SK-N-SH (cell line): ENCODE data around the gene SLC37A1. TPM values are rescaled to one million over a fixed set of nuclear protein-coding genes. Genes with fewer than 3 reads are reported as not detected.

Experiments
- CTCF ChIA-PET: fragments of 300-600, 350-600 bp; formaldehyde crosslinking; extraction: SDS; loops from one replicate; lab custom pipeline; 2021; lab: Yijun Ruan, JAX
- POLR2A ChIA-PET: fragments of 350-600 bp; sonication (Branson Sonifier 250); formaldehyde crosslinking; extraction: SDS; loops from one replicate; lab custom pipeline; 2020; ENCODE audit warnings: antibody characterized with exemption, inconsistent platforms; lab: Yijun Ruan, JAX
- DNase-seq: peaks from one replicate; pipeline ENCODE4 v3.0.0; 2012
- H2AFZ ChIP-seq: fragments of 200-600 bp; sonication (generic); 2 replicates; pipeline ENCODE4 v1.8.1; 2016; ENCODE audit warnings: antibody characterized with exemption, mild to moderate bottlenecking, low read depth
- H3F3A ChIP-seq: fragments of 200-600 bp; sonication (generic); replicated peaks from 2 replicates; pipeline ENCODE3; 2016; ENCODE audit warnings: antibody characterized with exemption, mild to moderate bottlenecking; ENCODE audit not compliant: insufficient read depth
- H3K27ac ChIP-seq, 2 experiments: fragments of 200-500 bp in 1 of 2; fragments of 200-600 bp in 1 of 2; sonication (Bioruptor generic) in 1 of 2; sonication (generic), shearing (Covaris generic) in 1 of 2; 2 replicates each; pipeline versions ENCODE4 v1.5.1 to v1.6.1; 2014 to 2016; ENCODE audit warnings: low read depth in 2 of 2, inconsistent platforms in 1 of 2, low read length in 1 of 2, mild to moderate bottlenecking in 1 of 2, mixed read lengths in 1 of 2
- H3K27me3 ChIP-seq: fragments of 200-600 bp; sonication (generic), shearing (Covaris generic); 2 replicates; pipeline ENCODE4 v1.6.1; 2016; ENCODE audit warnings: mixed run types; ENCODE audit not compliant: insufficient read depth
- H3K36me3 ChIP-seq, 2 experiments: fragments of 200-500 bp in 1 of 2; fragments of 200-600 bp in 1 of 2; sonication (Bioruptor generic) in 1 of 2; sonication (generic) in 1 of 2; replicated peaks in 1 of 2; 2 replicates each; pipeline versions ENCODE3 to v1.5.1; 2014 to 2016; ENCODE audit warnings: low read length in 1 of 2, mild to moderate bottlenecking in 1 of 2; ENCODE audit not compliant: insufficient read depth in 2 of 2, control insufficient read depth in 1 of 2
- H3K4me1 ChIP-seq, 2 experiments: fragments of 200-500 bp in 1 of 2; fragments of 200-600 bp in 1 of 2; sonication (Bioruptor generic) in 1 of 2; sonication (generic), shearing (Covaris generic) in 1 of 2; 2 replicates each; pipeline versions ENCODE4 v1.5.1 to v1.6.1; 2014 to 2016; ENCODE audit warnings: low read depth in 1 of 2, low read length in 1 of 2, mixed run types in 1 of 2; ENCODE audit not compliant: insufficient read depth in 2 of 2, control insufficient read depth in 1 of 2
- H3K4me2 ChIP-seq: fragments of 200-600 bp; sonication (generic), shearing (Covaris generic); 2 replicates; pipeline ENCODE4 v1.6.1; 2017; ENCODE audit warnings: mixed run types
- H3K4me3 ChIP-seq, 2 experiments: fragments of 200-500 bp in 1 of 2; fragments of 200-600 bp in 1 of 2; sonication (Bioruptor generic) in 1 of 2; sonication (generic), shearing (Covaris generic) in 1 of 2; 2 replicates each; pipeline versions ENCODE4 v1.5.1 to v1.8.1; 2014 to 2016; ENCODE audit warnings: low read depth in 2 of 2, inconsistent platforms in 1 of 2, low read length in 1 of 2, mild to moderate bottlenecking in 1 of 2, mixed read lengths in 1 of 2, moderate library complexity in 1 of 2
- H3K79me2 ChIP-seq: fragments of 200-600 bp; sonication (generic); 2 replicates; pipeline ENCODE4 v1.8.1; 2017; ENCODE audit warnings: mild to moderate bottlenecking; ENCODE audit not compliant: insufficient read depth
- H3K9ac ChIP-seq: fragments of 200-600 bp; sonication (generic); 2 replicates; pipeline ENCODE4 v1.6.1; 2017; ENCODE audit warnings: mixed run types
- H3K9me2 ChIP-seq: fragments of 200-600 bp; sonication (generic); 2 replicates; pipeline ENCODE4 v1.6.1; 2017; ENCODE audit warnings: mixed run types
- H3K9me3 ChIP-seq: fragments of 200-600 bp; sonication (generic); 2 replicates; pipeline ENCODE4 v1.6.1; 2017; ENCODE audit warnings: mixed run types, mild to moderate bottlenecking, moderate library complexity
- H4K20me1 ChIP-seq: fragments of 200-600 bp; sonication (generic); 2 replicates; pipeline ENCODE4 v1.6.1; 2017; ENCODE audit warnings: mild to moderate bottlenecking, mixed run types; ENCODE audit not compliant: insufficient read depth
- FOSL2 ChIP-seq: IDR thresholded peaks from 2 replicates; pipeline ENCODE4 v1.4.0; 2012; ENCODE audit warnings: low read depth, mild to moderate bottlenecking, moderate library complexity, borderline replicate concordance
- FOXJ3 ChIP-seq: sonication (generic); formaldehyde crosslinking; IDR thresholded peaks from 2 replicates; pipeline ENCODE4 v1.5.1; 2020; ENCODE audit warnings: mild to moderate bottlenecking, missing genetic modification reagents
- FOXM1 ChIP-seq: IDR thresholded peaks from 2 replicates; pipeline ENCODE4 v1.4.0; 2012; ENCODE audit warnings: low read depth, mild to moderate bottlenecking
- GABPA ChIP-seq: IDR thresholded peaks from 2 replicates; pipeline ENCODE4 v1.4.0; 2012; ENCODE audit warnings: low read depth, mild to moderate bottlenecking
- MAX ChIP-seq: IDR thresholded peaks from 2 replicates; pipeline ENCODE4 v1.4.0; 2012; ENCODE audit warnings: low read depth
- MXI1 ChIP-seq: IDR thresholded peaks from 2 replicates; pipeline ENCODE4 v1.6.1; 2012; ENCODE audit warnings: mild to moderate bottlenecking, low read depth, low read length, improper control_type of control experiment
- NRF1 ChIP-seq: IDR thresholded peaks from 2 replicates; pipeline ENCODE4 v1.6.1; 2012; ENCODE audit warnings: low read depth, mild to moderate bottlenecking, low read length
- POLR2AphosphoS5 ChIP-seq: IDR thresholded peaks from 2 replicates; pipeline ENCODE4 v1.6.1; 2012; ENCODE audit warnings: low read depth, low read length
- RAD21 ChIP-seq: IDR thresholded peaks from 2 replicates; pipeline ENCODE4 v1.6.1; 2012; ENCODE audit warnings: mild to moderate bottlenecking, low read length
- RCOR1 ChIP-seq: fragments of 150-350 bp; IDR thresholded peaks from 2 replicates; pipeline ENCODE4 v1.6.1; 2017; ENCODE audit warnings: antibody characterized with exemption, low read length
- RFX5 ChIP-seq: IDR thresholded peaks from 2 replicates; pipeline ENCODE4 v1.6.1; 2012; ENCODE audit warnings: mild to moderate bottlenecking, improper control_type of control experiment, low read length
- SIN3A ChIP-seq: IDR thresholded peaks from 2 replicates; pipeline ENCODE4 v1.6.1; 2012; ENCODE audit warnings: low read depth, mild to moderate bottlenecking, low read length, moderate library complexity, borderline replicate concordance
- SMC3 ChIP-seq: IDR thresholded peaks from 2 replicates; pipeline ENCODE4 v1.6.1; 2012; ENCODE audit warnings: low read depth, low read length, improper control_type of control experiment
- TCF12 ChIP-seq: IDR thresholded peaks from 2 replicates; pipeline ENCODE4 v1.4.0; 2012
- TEAD4 ChIP-seq: IDR thresholded peaks from 2 replicates; pipeline ENCODE4 v1.4.0; 2012; ENCODE audit warnings: mild to moderate bottlenecking, borderline replicate concordance; ENCODE audit not compliant: insufficient read depth
- USF1 ChIP-seq: IDR thresholded peaks from 2 replicates; pipeline ENCODE4 v1.4.0; 2012; ENCODE audit warnings: low read depth, borderline replicate concordance
- USF2 ChIP-seq: fragments of 150-350 bp; IDR thresholded peaks from 2 replicates; pipeline ENCODE4 v1.6.1; 2017; ENCODE audit warnings: antibody characterized with exemption, low read length, low read depth, borderline replicate concordance
- WGBS: methylation state at CpG from one replicate; pipeline ENCODE4 v1.1.6; 2017; ENCODE audit warnings: low lambda C conversion rate; 5-methylcytosine and 5-hydroxymethylcytosine counted together
- polyA plus RNA-seq, 3 experiments: library from polyadenylated mRNA; depleted of rRNA; stranded (reverse); fragments of >200 nt; gene quantifications; 2 replicates each; pipeline ENCODE4 v1.2.3, GENCODE V29; 2012
- TF ChIP-seq, protein P1 (sequence below): IDR thresholded peaks from 2 replicates; pipeline ENCODE4 v1.4.0; 2012; ENCODE audit warnings: low read depth, borderline replicate concordance
- TF ChIP-seq, protein P2 (sequence below): fragments of 150-350 bp; IDR thresholded peaks from 2 replicates; pipeline ENCODE4 v1.6.1; 2016; ENCODE audit warnings: mild to moderate bottlenecking, low read depth, low read length
- TF ChIP-seq, protein P3 (sequence below): fragments of 200-600 bp; sonication (generic); IDR thresholded peaks from 2 replicates; pipeline ENCODE4 v1.6.1; 2017; ENCODE audit warnings: antibody characterized with exemption, mild to moderate bottlenecking, moderate library complexity

Gene SLC37A1
- polyA plus RNA-seq, 1 of the 3 experiments (the other 2 are of a cell fraction): 2.8 TPM

- TF ChIP-seq MAX: no peak
- TF ChIP-seq, protein P1, sequence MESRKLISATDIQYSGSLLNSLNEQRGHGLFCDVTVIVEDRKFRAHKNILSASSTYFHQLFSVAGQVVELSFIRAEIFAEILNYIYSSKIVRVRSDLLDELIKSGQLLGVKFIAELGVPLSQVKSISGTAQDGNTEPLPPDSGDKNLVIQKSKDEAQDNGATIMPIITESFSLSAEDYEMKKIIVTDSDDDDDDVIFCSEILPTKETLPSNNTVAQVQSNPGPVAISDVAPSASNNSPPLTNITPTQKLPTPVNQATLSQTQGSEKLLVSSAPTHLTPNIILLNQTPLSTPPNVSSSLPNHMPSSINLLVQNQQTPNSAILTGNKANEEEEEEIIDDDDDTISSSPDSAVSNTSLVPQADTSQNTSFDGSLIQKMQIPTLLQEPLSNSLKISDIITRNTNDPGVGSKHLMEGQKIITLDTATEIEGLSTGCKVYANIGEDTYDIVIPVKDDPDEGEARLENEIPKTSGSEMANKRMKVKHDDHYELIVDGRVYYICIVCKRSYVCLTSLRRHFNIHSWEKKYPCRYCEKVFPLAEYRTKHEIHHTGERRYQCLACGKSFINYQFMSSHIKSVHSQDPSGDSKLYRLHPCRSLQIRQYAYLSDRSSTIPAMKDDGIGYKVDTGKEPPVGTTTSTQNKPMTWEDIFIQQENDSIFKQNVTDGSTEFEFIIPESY: no peak
Observed at GRCh38 chr21:42558368-42558767, 44.7 kb downstream of the SLC37A1 start (continued).

- H2AFZ ChIP-seq: no peak overlapping the region
- H3K9me2 ChIP-seq: no peaks in the 10 kb centered on the region
- no peaks in the 10 kb centered on the region for H4K20me1 ChIP-seq
- no peaks in the 10 kb centered on the region for H3K9me3 ChIP-seq
- no peak for DNase-seq
- H3K27me3 ChIP-seq: no peaks in the 10 kb centered on the region
- H3K36me3 ChIP-seq: no peaks in the 10 kb centered on the region
- no peaks in the 10 kb centered on the region for H3K4me1 ChIP-seq
- POLR2A ChIA-PET: no interaction called here
- H3K4me2 ChIP-seq: no peak overlapping the region
- no peaks in the 10 kb centered on the region for H3K79me2 ChIP-seq
- no peaks in the 10 kb centered on the region for H3F3A ChIP-seq
- TF ChIP-seq USF2: no peak
- TF ChIP-seq FOXM1: no peak
- no peak for TF ChIP-seq TCF12
- no peak for TF ChIP-seq RCOR1
- TF ChIP-seq USF1: no peak
- TF ChIP-seq RAD21: no peak
- TF ChIP-seq, protein P1: no peak
- no peak for TF ChIP-seq FOSL2
- no peak for TF ChIP-seq NRF1
- no peak for TF ChIP-seq TEAD4
- no peak for TF ChIP-seq SIN3A
- TF ChIP-seq, protein P2, sequence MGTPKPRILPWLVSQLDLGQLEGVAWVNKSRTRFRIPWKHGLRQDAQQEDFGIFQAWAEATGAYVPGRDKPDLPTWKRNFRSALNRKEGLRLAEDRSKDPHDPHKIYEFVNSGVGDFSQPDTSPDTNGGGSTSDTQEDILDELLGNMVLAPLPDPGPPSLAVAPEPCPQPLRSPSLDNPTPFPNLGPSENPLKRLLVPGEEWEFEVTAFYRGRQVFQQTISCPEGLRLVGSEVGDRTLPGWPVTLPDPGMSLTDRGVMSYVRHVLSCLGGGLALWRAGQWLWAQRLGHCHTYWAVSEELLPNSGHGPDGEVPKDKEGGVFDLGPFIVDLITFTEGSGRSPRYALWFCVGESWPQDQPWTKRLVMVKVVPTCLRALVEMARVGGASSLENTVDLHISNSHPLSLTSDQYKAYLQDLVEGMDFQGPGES: no peak
- no peak for TF ChIP-seq SMC3
- TF ChIP-seq MXI1: no peak
- TF ChIP-seq, protein P3, sequence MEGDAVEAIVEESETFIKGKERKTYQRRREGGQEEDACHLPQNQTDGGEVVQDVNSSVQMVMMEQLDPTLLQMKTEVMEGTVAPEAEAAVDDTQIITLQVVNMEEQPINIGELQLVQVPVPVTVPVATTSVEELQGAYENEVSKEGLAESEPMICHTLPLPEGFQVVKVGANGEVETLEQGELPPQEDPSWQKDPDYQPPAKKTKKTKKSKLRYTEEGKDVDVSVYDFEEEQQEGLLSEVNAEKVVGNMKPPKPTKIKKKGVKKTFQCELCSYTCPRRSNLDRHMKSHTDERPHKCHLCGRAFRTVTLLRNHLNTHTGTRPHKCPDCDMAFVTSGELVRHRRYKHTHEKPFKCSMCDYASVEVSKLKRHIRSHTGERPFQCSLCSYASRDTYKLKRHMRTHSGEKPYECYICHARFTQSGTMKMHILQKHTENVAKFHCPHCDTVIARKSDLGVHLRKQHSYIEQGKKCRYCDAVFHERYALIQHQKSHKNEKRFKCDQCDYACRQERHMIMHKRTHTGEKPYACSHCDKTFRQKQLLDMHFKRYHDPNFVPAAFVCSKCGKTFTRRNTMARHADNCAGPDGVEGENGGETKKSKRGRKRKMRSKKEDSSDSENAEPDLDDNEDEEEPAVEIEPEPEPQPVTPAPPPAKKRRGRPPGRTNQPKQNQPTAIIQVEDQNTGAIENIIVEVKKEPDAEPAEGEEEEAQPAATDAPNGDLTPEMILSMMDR: no peak
- no peak for TF ChIP-seq FOXJ3 (CRISPR knock-in tag)
- TF ChIP-seq POLR2AphosphoS5: no peak
- TF ChIP-seq RFX5: no peak
- no peak for TF ChIP-seq GABPA
- CTCF ChIA-PET: no interaction called here
- 82% methylated on average over 13 of the region's 15 CpGs for WGBS
- H3K4me3 ChIP-seq: no peak overlapping the region
- H3K9ac ChIP-seq: no peak overlapping the region
- H3K27ac ChIP-seq: no peak overlapping the region
Observed at GRCh38 chr21:42558846-42559245, 45.2 kb downstream of the SLC37A1 start.
